H9 (cell line): ENCODE measurements around the gene TAF1C. TPM values are rescaled to one million over a fixed set of nuclear protein-coding genes. Genes with fewer than 3 reads are reported as not detected.

Experiments
- DNase-seq: peaks from one replicate; pipeline ENCODE4 v3.0.0-alpha.2; 2017
- H2AFZ ChIP-seq: one replicate; pipeline ENCODE4 v1.6.1; 2013; ENCODE audit warnings: mild to moderate bottlenecking, low read length, control low read depth, moderate library complexity
- H2AK5ac ChIP-seq: 2 replicates; pipeline ENCODE4 v1.6.1; 2013; ENCODE audit warnings: low read length, control low read depth, mixed read lengths; ENCODE audit not compliant: insufficient read length
- H2BK120ac ChIP-seq: one replicate; pipeline ENCODE4 v1.6.1; 2013; ENCODE audit warnings: low read depth, mild to moderate bottlenecking, low read length, control low read depth, inconsistent platforms; ENCODE audit not compliant: poor library complexity, severe bottlenecking
- H2BK12ac ChIP-seq: 2 replicates; pipeline ENCODE4 v1.6.1; 2013; ENCODE audit warnings: low read length, control low read depth, mixed read lengths, low read depth; ENCODE audit not compliant: insufficient read length
- H2BK15ac ChIP-seq: 2 replicates; pipeline ENCODE4 v1.6.1; 2013; ENCODE audit warnings: low read depth, low read length, control low read depth
- H2BK20ac ChIP-seq: one replicate; pipeline ENCODE4 v1.6.1; 2013; ENCODE audit warnings: low read depth, mild to moderate bottlenecking, low read length, control low read depth, inconsistent platforms; ENCODE audit not compliant: poor library complexity, severe bottlenecking
- H2BK5ac ChIP-seq: 2 replicates; pipeline ENCODE4 v1.6.1; 2013; ENCODE audit warnings: low read length, control low read depth, mixed read lengths; ENCODE audit not compliant: insufficient read length
- H3K14ac ChIP-seq: 2 replicates; pipeline ENCODE4 v1.6.1; 2013; ENCODE audit warnings: low read length, control low read depth; ENCODE audit not compliant: insufficient read depth
- H3K18ac ChIP-seq: 2 replicates; pipeline ENCODE4 v1.6.1; 2013; ENCODE audit warnings: low read depth, mild to moderate bottlenecking, mixed read lengths, low read length, control low read depth; ENCODE audit not compliant: insufficient read length
- H3K23ac ChIP-seq: 2 replicates; pipeline ENCODE4 v1.6.1; 2013; ENCODE audit warnings: low read length, control low read depth, mixed read lengths, low read depth; ENCODE audit not compliant: insufficient read length
- H3K23me2 ChIP-seq: 2 replicates; pipeline ENCODE4 v1.6.1; 2013; ENCODE audit warnings: low read depth, mild to moderate bottlenecking, mixed read lengths, low read length, control low read depth; ENCODE audit not compliant: insufficient read length, poor library complexity, severe bottlenecking
- H3K27ac ChIP-seq: 2 replicates; pipeline ENCODE4 v1.5.1; 2013; ENCODE audit warnings: low read length, control low read depth, mixed read lengths, low read depth; ENCODE audit not compliant: insufficient read length
- H3K27me3 ChIP-seq: 2 replicates; pipeline ENCODE4 v1.6.1; 2013; ENCODE audit warnings: low read length, control low read depth, inconsistent platforms; ENCODE audit not compliant: insufficient read depth
- H3K4ac ChIP-seq: 2 replicates; pipeline ENCODE4 v1.6.1; 2013; ENCODE audit warnings: low read depth, mild to moderate bottlenecking, control low read depth, inconsistent platforms, low read length, moderate library complexity
- H3K4me1 ChIP-seq: 2 replicates; pipeline ENCODE4 v1.6.1; 2013; ENCODE audit warnings: low read length, control low read depth, inconsistent platforms; ENCODE audit not compliant: insufficient read depth
- H3K4me2 ChIP-seq: 2 replicates; pipeline ENCODE4 v1.6.1; 2013; ENCODE audit warnings: low read length, control low read depth, mixed read lengths; ENCODE audit not compliant: insufficient read length, insufficient read depth
- H3K56ac ChIP-seq: 2 replicates; pipeline ENCODE4 v1.6.1; 2013; ENCODE audit warnings: low read depth, mild to moderate bottlenecking, mixed read lengths, low read length, control low read depth; ENCODE audit not compliant: insufficient read length
- H3K79me1 ChIP-seq: 2 replicates; pipeline ENCODE4 v1.6.1; 2013; ENCODE audit warnings: low read depth, mild to moderate bottlenecking, moderate library complexity, low read length, control low read depth, inconsistent platforms; ENCODE audit not compliant: insufficient read depth, poor library complexity, severe bottlenecking
- H3K79me2 ChIP-seq: 2 replicates; pipeline ENCODE4 v1.6.1; 2013; ENCODE audit warnings: low read length, control low read depth, inconsistent platforms; ENCODE audit not compliant: insufficient read depth
- H3K9ac ChIP-seq: 2 replicates; pipeline ENCODE4 v1.6.1; 2013; ENCODE audit warnings: low read length, control low read depth, mixed read lengths; ENCODE audit not compliant: insufficient read length; ENCODE audit errors: extremely low read depth
- H3K9me3 ChIP-seq: one replicate; pipeline ENCODE4 v1.6.1; 2013; ENCODE audit warnings: low read depth, low read length, inconsistent platforms; ENCODE audit not compliant: control insufficient read depth
- H3T11ph ChIP-seq: one replicate; pipeline ENCODE4 v1.6.1; 2013; ENCODE audit warnings: mild to moderate bottlenecking, low read length, control low read depth, inconsistent platforms
- H4K20me1 ChIP-seq: one replicate; pipeline ENCODE4 v1.6.1; 2013; ENCODE audit not compliant: control insufficient read depth, insufficient read length, insufficient read depth
- H4K5ac ChIP-seq: 2 replicates; pipeline ENCODE4 v1.6.1; 2013; ENCODE audit warnings: low read depth, mild to moderate bottlenecking, mixed read lengths, low read length, control low read depth; ENCODE audit not compliant: insufficient read length
- H4K8ac ChIP-seq: replicated peaks from 2 replicates; pipeline ENCODE4 v1.6.1; 2013; ENCODE audit warnings: low read length, control low read depth, mixed read lengths, low read depth; ENCODE audit not compliant: insufficient read length
- H4K91ac ChIP-seq: 2 replicates; pipeline ENCODE4 v1.6.1; 2013; ENCODE audit warnings: low read depth, mild to moderate bottlenecking, moderate library complexity, mixed read lengths, low read length, control low read depth; ENCODE audit not compliant: insufficient read length
- H3K27ac Mint-ChIP-seq, 3 experiments: 2 replicates in 2 of 3; 3 replicates in 1 of 3; pipeline ENCODE4 v1.8.0; 2020 to 2021; ENCODE audit warnings: mixed read lengths in 3 of 3, mild to moderate bottlenecking in 1 of 3, moderate library complexity in 1 of 3
- H3K27me3 Mint-ChIP-seq: 2 replicates; pipeline ENCODE4 v1.8.0; 2021; ENCODE audit warnings: low read depth, mild to moderate bottlenecking, moderate library complexity, mixed read lengths
- H3K36me3 Mint-ChIP-seq, 3 experiments: 2 replicates in 2 of 3; 3 replicates in 1 of 3; pipeline ENCODE4 v1.8.0; 2020 to 2021; ENCODE audit warnings: low read depth in 3 of 3, mixed read lengths in 3 of 3; ENCODE audit not compliant: insufficient read depth in 1 of 3
- H3K4me1 Mint-ChIP-seq, 2 experiments: 2 replicates each; pipeline ENCODE4 v1.8.0; 2020; ENCODE audit warnings: mixed read lengths in 2 of 2
- H3K4me3 Mint-ChIP-seq, 2 experiments: 2 replicates in 1 of 2; 3 replicates in 1 of 2; pipeline ENCODE4 v1.8.0; 2020 to 2021; ENCODE audit warnings: mild to moderate bottlenecking in 2 of 2, mixed read lengths in 2 of 2, moderate library complexity in 1 of 2
- H3K9me3 Mint-ChIP-seq, 2 experiments: 2 replicates in 1 of 2; 3 replicates in 1 of 2; pipeline ENCODE4 v1.8.0; 2020; ENCODE audit warnings: mild to moderate bottlenecking in 2 of 2, mixed read lengths in 2 of 2, moderate library complexity in 1 of 2
- CTCF ChIP-seq: fragments of 200-600 bp; sonication (generic); conservative IDR thresholded peaks from 3 replicates; pipeline ENCODE4 v1.8.0; 2021; ENCODE audit warnings: antibody characterized with exemption, mild to moderate bottlenecking
- WGBS: extraction: QIAGEN DNeasy Blood & Tissue Kit; methylation state at CpG from one replicate; pipeline ENCODE4 v1.1.7; 2013; ENCODE audit warnings: missing lambda C conversion rate, low lambda C conversion rate, mixed read lengths; ENCODE audit not compliant: insufficient read length; ENCODE audit errors: extremely low coverage; 5-methylcytosine and 5-hydroxymethylcytosine counted together
- total RNA-seq: library from RNA; stranded (reverse); gene quantifications from 2 replicates; pipeline ENCODE4 v1.2.1, GENCODE V29; 2021

Gene TAF1C
- total RNA-seq, 1 experiment from 2014 or later: 78.6 TPM

DNA sequence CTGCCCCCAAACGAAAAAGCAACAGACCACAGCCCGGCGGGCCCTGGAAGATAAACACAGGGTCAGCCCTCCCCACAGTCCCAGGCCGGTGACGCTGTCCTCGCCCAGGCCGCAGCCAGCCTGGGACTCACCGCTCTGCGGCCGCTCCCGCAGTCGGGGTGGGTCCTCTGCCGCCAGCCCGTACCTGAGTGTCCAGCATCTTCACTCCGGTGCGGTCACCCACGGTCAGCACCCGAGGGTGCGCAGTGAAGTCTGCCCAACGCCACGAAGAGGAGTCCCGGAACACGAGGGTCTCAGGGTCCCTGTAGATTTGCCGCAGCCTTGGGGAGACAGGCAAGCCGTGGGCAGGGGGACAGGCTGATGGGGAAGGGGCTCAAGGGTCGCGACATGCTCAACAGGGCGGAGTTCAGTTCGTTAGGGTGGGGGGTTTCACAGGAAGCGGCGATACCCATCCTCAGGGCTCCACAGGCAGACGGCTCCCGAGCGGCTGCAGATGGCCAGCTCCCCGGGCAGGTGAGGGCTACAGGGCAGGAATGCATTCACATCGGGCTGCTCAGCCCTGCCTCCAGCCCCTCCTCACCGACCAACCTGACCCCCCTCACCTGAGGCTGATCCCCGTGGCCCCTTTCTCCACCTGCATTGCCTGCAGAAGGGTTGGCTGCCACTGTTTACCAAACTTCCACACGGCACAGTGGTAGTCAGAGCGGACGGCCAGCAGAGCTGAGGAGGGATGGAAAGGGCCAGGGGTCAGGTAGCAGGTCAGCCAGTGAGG, 5.5 kb downstream of the TAF1C start:
- no peak overlapping the region for H3K27ac Mint-ChIP-seq
- peaks cover 6% of the 10 kb centered on the region; the same call in 1 of the 2 replicates for H3K79me2 ChIP-seq
- no peak for TF ChIP-seq CTCF

More for the DNA sequence above, 5.5 kb downstream of the TAF1C start:
- Mint-ChIP-seq H3K4me3 (no peak overlapping the region), H3K9me3 (no peaks in the 10 kb centered on the region), H3K36me3 (peaks cover 14 to 65% (median 61%) of the 10 kb centered on the region in 3 experiments; a peak in 6 of 7 replicates), H3K4me1 (peaks cover 8 to 13% of the 10 kb centered on the region in 2 experiments), H3K27me3 (peaks cover 2% of the 10 kb centered on the region; the same call in 1 of the 2 replicates)
- Histone ChIP-seq H3K56ac (no peak overlapping the region), H3K9me3 (no peaks in the 10 kb centered on the region), H2BK20ac (no peak overlapping the region), H4K91ac (no peak overlapping the region), H4K8ac (no peak overlapping the region), H2BK120ac (no peak overlapping the region), H4K20me1 (no peaks in the 10 kb centered on the region), H3K18ac (no peak overlapping the region), H3K27ac (no peak overlapping the region), H3K4me2 (no peak overlapping the region), H3K4ac (no peak overlapping the region), H2BK5ac (no peak overlapping the region), H3K79me1 (peaks cover 6% of the 10 kb centered on the region), H3K23ac (no peak overlapping the region), H3K4me1 (no peaks in the 10 kb centered on the region), H3K23me2 (peaks cover 5% of the 10 kb centered on the region), H3K9ac (no peak overlapping the region), H2AK5ac (no peak overlapping the region), H2BK12ac (no peak overlapping the region), H3K14ac (no peak overlapping the region), H3K27me3 (no peaks in the 10 kb centered on the region), H2BK15ac (no peak overlapping the region), H4K5ac (no peak overlapping the region), H3T11ph (no peak overlapping the region), H2AFZ (no peak overlapping the region)
- WGBS: no CpG with 5 or more reads among the region's 41 CpGs
- DNase-seq: no peak
